Measurements from ENCODE around the gene DGKA.
"Not testable (repeated sequence)": the region's sequence is repeated elsewhere in the genome, so short reads cannot be mapped to it uniquely, and the experiment has no call there.

Gene DGKA

GRCh38 chr12:55999999-56000540 is 69.1 kb downstream of the DGKA start:
- not testable (repeated sequence) for DNase-seq

DNA sequence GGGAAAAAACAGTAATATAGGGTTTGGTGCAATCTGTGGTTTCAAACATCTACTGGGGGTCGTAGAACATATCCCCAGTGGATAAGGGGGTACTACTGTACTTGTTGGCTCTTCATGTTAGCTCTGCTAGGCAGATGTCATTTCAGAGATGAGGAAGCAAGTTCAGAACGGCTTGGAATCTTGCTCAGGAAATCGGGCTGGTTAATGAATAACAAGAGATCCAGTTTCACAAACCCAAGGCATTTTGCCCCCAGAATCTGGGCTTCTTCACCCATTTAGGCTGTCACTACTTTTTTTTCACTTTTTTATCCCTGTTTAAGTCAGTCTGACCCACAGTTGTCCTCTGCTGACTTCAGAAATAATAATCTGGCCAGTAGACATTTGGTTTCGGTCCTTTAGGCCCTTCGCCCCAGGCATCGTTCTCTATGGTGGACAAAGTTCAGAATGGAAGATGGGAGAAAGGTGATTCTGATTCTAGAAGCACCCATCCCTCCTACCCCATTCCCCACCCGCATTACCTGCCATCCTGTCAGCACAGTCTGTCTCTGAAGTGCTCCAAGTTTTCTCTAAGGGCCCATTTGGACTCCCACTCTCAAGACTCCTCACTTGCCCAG is 70.6 kb downstream of the DGKA start:
- DNase-seq, result no peak

- DNase-seq, result not testable (repeated sequence)
Measured at GRCh38 chr12:56003376-56003775, 72.4 kb downstream of the DGKA start.
